NCI-H146 treated with DMSO at 0.1 percent for 48 hours (cell line): ENCODE results near the gene KRTAP4-12.
"Not testable (repeated sequence)": the region's sequence is repeated elsewhere in the genome, so short reads cannot be mapped to it uniquely, and the experiment has no call there.

Experiments used
- DNase-seq: peaks from one replicate; lab custom pipeline; 2025; ENCODE audit not compliant: unreplicated experiment; lab: John Stamatoyannopoulos, UW

The KRTAP4-12 gene

GRCh38 chr17:41127371-41127770, 3.4 kb upstream of the KRTAP4-12 start:
- DNase-seq = no peak

GRCh38 chr17:41126412-41126811, 2.4 kb upstream of the KRTAP4-12 start:
- DNase-seq = no peak

- DNase-seq = no peak
Observed at GRCh38 chr17:41125064-41125463, 1.1 kb upstream of the KRTAP4-12 start.

GRCh38 chr17:41123292-41123990, 541 bp downstream of the KRTAP4-12 start:
- not testable (repeated sequence) for DNase-seq

GRCh38 chr17:41121742-41122141, 2.2 kb downstream of the KRTAP4-12 start:
- no peak for DNase-seq

- not testable (repeated sequence) for DNase-seq
Observed at GRCh38 chr17:41119696-41120690, 4.0 kb downstream of the KRTAP4-12 start.

GRCh38 chr17:41118721-41119120, 5.3 kb downstream of the KRTAP4-12 start:
- DNase-seq = no peak

- not testable (repeated sequence) for DNase-seq
Observed at GRCh38 chr17:41117846-41118386, 6.1 kb downstream of the KRTAP4-12 start, which contains the start of gene KRTAP4-11. KRTAP4-11 (minus strand) TSS chr17:41118373; CDS start chr17:41118315, 58 bp downstream.

- no peak for DNase-seq
Observed at GRCh38 chr17:41116297-41116696, 7.7 kb downstream of the KRTAP4-12 start.

- DNase-seq = no peak
Observed at GRCh38 chr17:41111151-41111885, 12.7 kb downstream of the KRTAP4-12 start.

- not testable (repeated sequence) for DNase-seq
Observed at GRCh38 chr17:41108728-41109386, 15.1 kb downstream of the KRTAP4-12 start.

GRCh38 chr17:41107941-41108450, 16.0 kb downstream of the KRTAP4-12 start:
- no peak for DNase-seq

GRCh38 chr17:41105347-41105746, 18.6 kb downstream of the KRTAP4-12 start, which contains the start of gene KRTAP4-9:
KRTAP4-9 (plus strand) TSS chr17:41105389; CDS start chr17:41105389, 0 bp downstream.
- DNase-seq = not testable (repeated sequence)

- not testable (repeated sequence) for DNase-seq
Observed at GRCh38 chr17:41104386-41105038, 19.5 kb downstream of the KRTAP4-12 start.

- no peak for DNase-seq
Observed at GRCh38 chr17:41103896-41104295, 20.1 kb downstream of the KRTAP4-12 start.

- DNase-seq = no peak
Observed at GRCh38 chr17:41101586-41102259, 22.3 kb downstream of the KRTAP4-12 start, which contains the start of gene KRTAP4-16. KRTAP4-16 (minus strand) TSS chr17:41102209; CDS start chr17:41102209, 0 bp downstream.

GRCh38 chr17:41099682-41100480, 24.1 kb downstream of the KRTAP4-12 start:
- not testable (repeated sequence) for DNase-seq

GRCh38 chr17:41098481-41098880, 25.5 kb downstream of the KRTAP4-12 start:
- no peak for DNase-seq
